Measurements from ENCODE around the gene PPP1R10.
A peak's percentile ranks its signal among the peaks of the same experiment; 100 is the strongest.
"Not testable (repeated sequence)": the region's sequence is repeated elsewhere in the genome, so short reads cannot be mapped to it uniquely, and the experiment has no call there.

PPP1R10 gene

GRCh38 chr6:30598912-30599624, 18.0 kb downstream of the PPP1R10 start:
- no peak for TF ChIP-seq CTCF (IDR thresholded peaks at IDR 0.05; ENCODE audit: low read depth, low read length, missing control alignments)
- no peak for DNase-seq (ENCODE audit: extremely low read depth, low read depth)
- no peak overlapping the region for H3K4me3 ChIP-seq (replicated peaks; ENCODE audit: low read depth, low read length)

GRCh38 chr6:30597315-30598144, 19.5 kb downstream of the PPP1R10 start:
- peak; percentile 73 for DNase-seq (ENCODE audit: extremely low read depth, low read depth)
- peak; percentile 72 for TF ChIP-seq CTCF (IDR thresholded peaks at IDR 0.05; ENCODE audit: low read depth, low read length, missing control alignments)
- H3K4me3 ChIP-seq (replicated peaks; ENCODE audit: low read depth, low read length): not testable (repeated sequence)

GRCh38 chr6:30592287-30592686, 24.8 kb downstream of the PPP1R10 start:
- no peak overlapping the region for H3K4me3 ChIP-seq (replicated peaks; ENCODE audit: low read depth, low read length)
- no peak for DNase-seq (ENCODE audit: extremely low read depth, low read depth)
- TF ChIP-seq CTCF (IDR thresholded peaks at IDR 0.05; ENCODE audit: low read depth, low read length, missing control alignments): no peak

GRCh38 chr6:30591008-30591407, 26.0 kb downstream of the PPP1R10 start:
- H3K4me3 ChIP-seq (replicated peaks; ENCODE audit: low read depth, low read length): no peak overlapping the region
- TF ChIP-seq CTCF (IDR thresholded peaks at IDR 0.05; ENCODE audit: low read depth, low read length, missing control alignments): no peak
- no peak for DNase-seq (ENCODE audit: extremely low read depth, low read depth)

GRCh38 chr6:30590509-30590908, 26.5 kb downstream of the PPP1R10 start:
- DNase-seq (ENCODE audit: extremely low read depth, low read depth): no peak
- TF ChIP-seq CTCF (IDR thresholded peaks at IDR 0.05; ENCODE audit: low read depth, low read length, missing control alignments): no peak

GRCh38 chr6:30589754-30590358, 27.2 kb downstream of the PPP1R10 start:
- TF ChIP-seq CTCF (IDR thresholded peaks at IDR 0.05; ENCODE audit: low read depth, low read length, missing control alignments): no peak
- H3K4me3 ChIP-seq (replicated peaks; ENCODE audit: low read depth, low read length): no peak overlapping the region
- no peak for DNase-seq (ENCODE audit: extremely low read depth, low read depth)

More at GRCh38 chr6:30590509-30590908, 26.5 kb downstream of the PPP1R10 start:
- no peak overlapping the region for H3K4me3 ChIP-seq (replicated peaks; ENCODE audit: low read depth, low read length)
